EH (cell line): ENCODE results near the gene WDR89.
A peak's percentile ranks its signal among the peaks of the same experiment; 100 is the strongest.
"Not testable (repeated sequence)": the region's sequence is repeated elsewhere in the genome, so short reads cannot be mapped to it uniquely, and the experiment has no call there.

Experiments used
- DNase-seq: peaks from one replicate; pipeline ENCODE4 v3.0.0-alpha.2; 2015; ENCODE audit warnings: low read depth

WDR89 gene

GRCh38 chr14:63654346-63654745, 12.7 kb upstream of the WDR89 start:
- DNase-seq = peak; percentile 91

- no peak for DNase-seq
Measured at GRCh38 chr14:63652406-63652805, 10.7 kb upstream of the WDR89 start.

GRCh38 chr14:63650256-63650952, 8.7 kb upstream of the WDR89 start:
- no peak for DNase-seq

GRCh38 chr14:63647696-63648410, 6.2 kb upstream of the WDR89 start:
- DNase-seq = peak; percentile 58

GRCh38 chr14:63644741-63645140, 3.1 kb upstream of the WDR89 start:
- no peak for DNase-seq

DNA sequence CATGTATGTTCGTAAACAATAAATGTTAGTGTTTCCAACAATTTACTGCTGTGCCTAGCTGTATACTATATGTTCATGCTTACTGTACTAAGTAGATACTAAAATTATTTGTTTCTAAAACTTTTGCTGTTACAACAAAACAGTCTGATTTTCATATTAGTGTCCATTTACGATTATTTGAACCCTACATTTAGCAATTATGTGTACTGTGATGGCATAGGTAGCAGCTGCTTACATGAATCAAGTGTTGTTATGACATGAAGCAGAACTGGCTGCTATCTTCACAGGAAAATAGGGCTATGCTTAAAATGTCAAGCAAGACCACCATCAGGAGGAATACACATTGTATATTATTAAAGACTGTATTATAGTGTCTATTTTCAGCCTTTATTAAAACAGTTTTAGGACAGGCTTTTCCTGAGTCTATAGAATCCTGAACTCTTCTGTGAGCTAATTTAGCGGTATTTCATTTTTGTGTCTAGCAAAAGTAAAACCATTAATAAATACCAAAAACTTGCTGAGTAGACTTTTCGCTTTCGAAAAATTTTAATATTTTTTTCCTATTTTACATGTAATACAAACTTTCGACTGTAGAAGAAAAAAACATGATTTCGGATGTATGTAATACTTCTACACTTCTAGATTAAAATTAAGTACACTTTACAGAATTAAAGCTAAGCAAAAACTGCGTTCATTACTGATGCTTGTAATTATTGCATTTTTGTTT, 1.1 kb upstream of the WDR89 start:
- DNase-seq = no peak

DNA sequence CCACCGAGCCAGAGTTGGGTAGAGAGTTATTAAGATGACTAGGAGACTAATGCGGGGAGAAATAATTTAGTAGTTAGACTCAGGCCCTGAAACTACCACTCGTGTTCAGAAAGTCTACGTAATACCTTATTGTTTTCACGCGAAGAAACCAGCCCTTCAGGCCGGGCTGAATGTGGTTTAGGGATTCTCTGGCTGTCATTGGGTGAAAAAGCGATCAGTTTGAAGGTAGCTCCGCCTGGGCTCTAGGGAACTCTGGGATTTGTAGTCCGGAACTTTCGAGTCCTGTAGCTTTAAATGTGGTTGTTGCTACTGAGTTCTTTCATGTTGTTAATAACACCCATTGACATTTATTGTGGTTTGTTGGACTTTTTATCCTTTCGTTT, 549 bp upstream of the WDR89 start:
- peak; percentile 96 for DNase-seq

DNA sequence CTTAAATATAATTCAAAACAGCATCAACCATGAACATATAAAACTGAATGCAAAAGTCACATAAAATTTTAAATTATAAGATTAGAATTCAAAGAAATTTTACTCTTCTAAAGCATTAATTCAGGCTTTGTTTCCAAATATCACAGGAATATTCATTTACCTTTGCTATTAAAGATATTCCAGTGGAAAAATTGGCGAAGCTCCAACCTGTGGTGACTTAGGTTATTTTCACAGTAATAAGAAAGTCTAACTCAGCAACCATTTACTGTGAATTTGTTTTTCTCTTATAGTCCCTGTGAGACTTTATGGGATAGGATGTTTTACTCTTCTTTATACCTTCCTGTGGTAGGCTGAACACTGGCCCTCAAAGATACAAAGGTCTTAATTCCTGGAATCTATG, 3.2 kb downstream of the WDR89 start:
- DNase-seq = no peak

DNA sequence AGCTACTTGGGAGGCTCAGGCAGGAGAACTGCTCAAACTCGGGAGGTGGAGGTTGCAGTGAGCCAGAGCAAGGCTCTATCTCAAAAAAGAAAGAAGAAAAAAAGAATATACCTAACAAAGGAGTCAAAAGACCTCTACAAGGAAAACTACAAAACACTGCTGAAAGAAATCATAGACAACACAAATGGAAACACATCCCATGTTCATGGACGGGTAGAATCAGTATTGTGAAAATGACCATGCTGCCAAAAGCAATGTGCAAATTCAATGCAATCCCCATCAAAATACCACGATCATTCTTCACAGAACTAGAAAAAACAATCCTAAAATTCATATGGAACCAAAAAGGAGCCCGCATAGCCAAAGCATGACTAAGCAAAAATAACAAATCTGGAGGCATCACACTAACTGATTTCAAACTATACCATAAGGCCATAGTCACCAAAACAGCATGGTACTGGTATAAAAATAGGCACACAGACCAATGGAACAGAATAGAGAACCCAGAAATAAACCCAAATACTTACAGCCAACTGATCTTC, 5.5 kb downstream of the WDR89 start:
- DNase-seq = peak; percentile 46

- DNase-seq = no peak
Measured at GRCh38 chr14:63633801-63634200, 7.9 kb downstream of the WDR89 start.

GRCh38 chr14:63632932-63633514, 8.6 kb downstream of the WDR89 start:
- peak; percentile 46 for DNase-seq

DNA sequence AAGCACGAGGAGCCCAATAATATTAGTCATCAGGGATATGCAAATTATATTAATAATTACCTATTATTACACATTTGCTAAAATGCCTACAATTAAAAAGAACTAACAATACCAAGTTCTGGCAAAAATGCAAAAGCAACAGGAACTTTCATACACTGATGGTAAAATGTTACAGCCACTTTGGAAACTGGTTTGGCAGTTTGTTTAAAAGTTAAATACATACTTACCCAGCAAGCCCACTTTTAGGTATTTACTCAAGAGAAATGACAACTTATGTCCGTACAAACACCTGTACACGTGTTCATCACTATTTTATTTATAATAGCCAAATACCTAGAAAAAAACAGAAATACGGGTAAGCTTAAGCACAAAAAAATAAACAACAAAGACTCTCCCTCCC, 17.0 kb downstream of the WDR89 start:
- DNase-seq = no peak

DNA sequence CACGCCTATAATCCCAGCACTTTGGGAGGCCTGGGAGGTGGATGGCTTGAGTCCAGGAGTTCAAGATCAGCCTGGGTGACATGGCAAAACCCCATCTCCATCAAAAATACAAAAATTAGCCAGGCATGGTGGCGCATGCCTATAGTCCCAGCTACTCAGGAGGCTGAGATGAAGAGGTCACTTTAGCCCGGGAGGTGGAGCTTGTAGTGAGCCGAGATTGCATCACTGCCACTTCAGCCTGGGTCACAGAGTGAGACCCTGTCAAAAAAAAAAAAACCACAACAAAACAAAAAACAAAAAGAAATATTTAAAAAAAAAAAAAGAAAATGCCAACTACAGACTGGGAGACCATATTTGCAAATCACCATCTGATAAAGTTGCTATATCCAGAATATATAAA, 17.5 kb downstream of the WDR89 start:
- no peak for DNase-seq

- DNase-seq = not testable (repeated sequence)
Measured at GRCh38 chr14:63621975-63622374, 19.7 kb downstream of the WDR89 start.

- no peak for DNase-seq
Measured at GRCh38 chr14:63616015-63616414, 25.7 kb downstream of the WDR89 start.

DNA sequence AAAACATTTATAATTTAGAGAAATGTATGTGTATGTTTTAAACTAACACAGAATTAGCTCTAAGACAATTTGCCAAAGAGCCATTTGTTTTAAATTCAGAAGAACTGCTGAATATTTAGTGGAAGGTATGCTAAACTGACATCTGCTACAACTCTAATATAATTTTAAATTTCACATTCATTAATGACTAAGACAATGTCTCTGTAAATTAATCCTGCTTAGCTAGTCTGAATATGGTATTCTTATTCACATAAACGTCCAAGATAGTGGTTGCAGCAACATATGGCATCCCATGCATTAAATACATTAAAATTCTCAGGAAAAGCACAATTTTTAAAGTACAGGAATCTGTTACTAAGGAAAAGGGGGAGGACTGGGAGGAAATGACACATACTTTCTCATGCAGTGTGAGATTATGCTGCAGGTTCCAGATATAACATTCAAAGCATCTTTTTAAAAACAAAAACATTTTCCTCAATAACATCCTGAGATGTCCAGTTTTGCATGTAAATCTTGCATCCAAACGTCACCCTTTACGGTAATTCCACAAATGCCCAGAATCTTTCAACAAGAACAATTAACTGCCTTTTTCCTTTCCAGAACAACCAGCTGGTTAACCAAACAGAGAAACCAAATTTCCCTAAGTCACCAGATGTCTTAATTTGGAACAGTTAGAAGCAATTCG, 26.9 kb downstream of the WDR89 start:
- peak; percentile 60 for DNase-seq

GRCh38 chr14:63611078-63611477, 30.6 kb downstream of the WDR89 start:
- DNase-seq = no peak

- DNase-seq = peak; percentile 11
Measured at GRCh38 chr14:63605041-63605532, 36.6 kb downstream of the WDR89 start.

- DNase-seq = no peak
Measured at GRCh38 chr14:63604626-63605025, 37.0 kb downstream of the WDR89 start.

DNA sequence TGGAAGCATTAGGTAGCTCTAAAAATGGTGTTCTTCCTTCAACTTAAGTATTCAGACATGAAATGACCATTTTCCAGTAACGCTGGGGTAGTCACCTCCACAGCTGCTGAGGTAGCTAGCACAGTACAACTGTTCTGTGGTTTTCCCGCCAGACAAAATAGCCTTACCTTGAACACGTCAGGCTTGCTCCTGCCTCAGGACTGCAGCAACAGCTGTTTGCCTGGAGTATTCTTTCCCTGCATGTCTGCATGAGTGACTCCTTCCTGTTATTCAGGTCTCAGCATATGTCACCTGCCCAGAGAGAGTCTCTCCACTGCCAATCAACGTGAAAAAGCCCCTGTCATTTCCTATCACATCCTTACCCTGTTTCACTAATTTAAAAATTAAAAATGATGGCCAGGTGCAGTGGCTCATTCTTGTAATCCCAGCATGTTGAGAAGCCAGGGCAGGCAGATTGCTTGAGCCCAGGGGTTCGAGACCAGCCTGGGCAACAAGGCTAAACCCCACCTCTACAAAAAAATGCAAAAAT, 37.9 kb downstream of the WDR89 start:
- no peak for DNase-seq

- no peak for DNase-seq
Measured at GRCh38 chr14:63598807-63599206, 42.9 kb downstream of the WDR89 start.
